Pulmonary artery endothelial cell (primary cell): ENCODE data around the gene CPPED1. TPM values are rescaled to one million over a fixed set of nuclear protein-coding genes. Genes with fewer than 3 reads are reported as not detected.
"Not testable (repeated sequence)": the region's sequence is repeated elsewhere in the genome, so short reads cannot be mapped to it uniquely, and the experiment has no call there.

ENCODE experiments used
- DNase-seq: peaks from one replicate; pipeline ENCODE4 v3.0.0-alpha.2; 2011; ENCODE audit warnings: low read depth, low spot score
- total RNA-seq: library from RNA; depleted of rRNA; stranded (reverse); fragments of >200 nt; gene quantifications from 2 replicates; pipeline ENCODE4 v1.2.3, GENCODE V29; 2014

Gene CPPED1
- total RNA-seq, 1 donor from 2014 or later, result 31.4 TPM

- no peak for DNase-seq
Observed at GRCh38 chr16:12802048-12802447, 1.6 kb downstream of the CPPED1 start.

DNA sequence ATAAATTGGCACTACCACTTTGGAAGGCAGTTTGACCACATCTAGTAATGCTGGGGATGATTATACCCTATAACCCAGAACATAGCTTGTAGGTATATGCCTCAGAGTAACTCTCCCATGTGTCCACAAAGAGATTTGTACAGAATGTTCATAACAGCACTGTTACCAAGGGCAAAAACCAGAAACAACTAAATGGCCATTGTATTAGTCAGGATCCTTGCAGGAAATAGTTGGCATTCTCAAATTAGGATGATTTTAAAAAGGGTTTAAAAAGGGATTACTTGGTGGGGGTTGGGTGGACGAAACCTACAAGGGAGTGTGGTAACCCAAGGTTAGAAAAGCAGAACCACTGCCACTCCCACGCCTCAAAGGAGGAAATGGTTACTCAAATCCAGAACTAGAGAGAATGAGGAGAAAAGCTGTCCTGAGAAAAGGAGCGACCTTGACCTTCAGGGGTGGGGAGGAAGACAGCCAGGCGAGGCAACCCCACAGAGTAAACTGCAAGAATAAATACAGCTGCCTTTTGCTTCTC lies 2.1 kb downstream of the CPPED1 start:
- DNase-seq, result peak; percentile 89

- no peak for DNase-seq
Observed at GRCh38 chr16:12800817-12801216, 2.9 kb downstream of the CPPED1 start.

- not testable (repeated sequence) for DNase-seq
Observed at GRCh38 chr16:12799996-12800395, 3.7 kb downstream of the CPPED1 start.

DNA sequence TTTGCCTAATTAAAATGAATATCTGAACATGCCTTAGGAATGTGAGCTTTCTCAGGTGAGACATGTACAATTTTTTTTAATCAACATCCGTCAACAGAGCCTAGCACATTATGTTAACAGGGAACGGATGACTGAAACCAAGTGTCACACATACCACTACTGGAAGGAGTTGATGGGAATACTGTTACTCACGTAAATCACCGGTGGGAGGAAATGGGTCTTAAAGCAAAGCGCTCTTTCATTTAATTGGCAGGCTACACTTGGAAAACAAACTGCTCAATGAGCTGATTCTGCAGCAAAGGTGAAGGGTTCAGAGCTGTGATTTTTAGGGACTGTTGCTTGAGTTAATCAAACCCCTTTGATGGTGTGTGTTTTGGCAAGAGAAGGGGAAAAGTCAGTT lies 4.8 kb downstream of the CPPED1 start:
- no peak for DNase-seq

- DNase-seq, result no peak
Observed at GRCh38 chr16:12798171-12798570, 5.5 kb downstream of the CPPED1 start.

- no peak for DNase-seq
Observed at GRCh38 chr16:12796498-12796897, 7.2 kb downstream of the CPPED1 start.

DNA sequence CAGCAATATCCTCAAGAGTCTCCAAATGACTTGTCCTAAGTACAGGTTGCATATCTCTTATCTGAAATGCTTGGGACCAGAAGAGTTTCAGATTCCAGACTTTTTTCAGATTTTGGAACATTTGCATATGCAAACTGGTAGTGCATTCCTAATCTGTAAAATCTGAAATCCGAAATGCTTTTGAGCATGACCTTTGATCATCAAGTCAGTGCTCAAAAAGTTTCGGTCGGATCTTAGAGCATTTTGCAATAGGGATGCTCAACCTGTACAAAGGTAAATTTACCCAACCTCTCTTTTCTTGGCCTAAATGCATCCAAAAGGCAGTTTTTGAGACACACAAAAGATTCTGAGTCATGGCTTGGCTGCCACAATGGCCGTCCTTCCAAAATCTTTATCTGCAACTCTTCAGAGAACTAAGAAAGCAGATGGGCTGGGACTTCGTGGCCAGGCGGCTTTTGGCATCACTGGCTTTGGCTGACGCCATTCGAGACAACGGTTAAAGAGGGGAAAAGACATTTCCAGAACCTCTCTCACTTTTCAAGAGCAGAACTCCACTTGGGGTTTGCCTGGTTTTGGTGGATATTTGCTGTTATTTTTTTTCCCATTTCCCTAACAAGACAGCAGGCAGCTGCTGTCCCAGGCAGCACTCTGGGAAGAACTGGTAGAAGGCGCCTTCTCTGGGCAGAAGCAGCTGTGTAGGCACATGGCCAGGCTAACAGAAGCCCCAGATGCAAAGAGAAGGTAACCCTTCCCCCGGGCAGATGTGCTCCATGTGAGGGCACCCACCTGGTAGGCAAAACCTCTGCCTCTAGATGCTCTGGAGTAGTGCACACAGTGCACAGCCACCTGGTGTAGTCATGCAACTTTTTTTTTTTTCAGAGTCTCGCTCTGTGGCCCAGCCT lies 8.9 kb downstream of the CPPED1 start:
- no peak for DNase-seq

- no peak for DNase-seq
Observed at GRCh38 chr16:12793865-12794240, 9.8 kb downstream of the CPPED1 start.

GRCh38 chr16:12793120-12793864 lies 10.4 kb downstream of the CPPED1 start:
- no peak for DNase-seq

GRCh38 chr16:12792528-12792927 lies 11.2 kb downstream of the CPPED1 start:
- DNase-seq, result not testable (repeated sequence)

DNA sequence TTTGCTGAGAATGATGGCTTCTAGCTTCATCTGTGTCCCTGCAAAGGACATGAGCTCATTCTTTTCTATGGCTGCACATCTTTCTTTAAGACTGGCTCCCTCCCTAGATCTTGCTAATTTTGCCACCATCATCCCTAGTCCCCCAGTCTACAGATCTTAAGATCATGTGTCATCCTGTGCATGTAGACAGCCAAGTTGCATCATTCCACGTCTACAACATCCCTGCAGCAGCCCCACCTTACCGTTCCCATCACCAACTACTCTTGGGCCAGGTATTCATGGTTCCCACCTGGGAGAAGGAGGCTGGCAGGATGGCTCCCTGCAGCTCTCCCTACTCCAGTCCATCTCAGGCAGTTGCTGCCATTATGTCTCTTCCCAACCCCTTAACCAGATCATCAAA lies 12.3 kb downstream of the CPPED1 start:
- DNase-seq, result no peak

GRCh38 chr16:12788758-12789157 lies 14.9 kb downstream of the CPPED1 start:
- no peak for DNase-seq

DNA sequence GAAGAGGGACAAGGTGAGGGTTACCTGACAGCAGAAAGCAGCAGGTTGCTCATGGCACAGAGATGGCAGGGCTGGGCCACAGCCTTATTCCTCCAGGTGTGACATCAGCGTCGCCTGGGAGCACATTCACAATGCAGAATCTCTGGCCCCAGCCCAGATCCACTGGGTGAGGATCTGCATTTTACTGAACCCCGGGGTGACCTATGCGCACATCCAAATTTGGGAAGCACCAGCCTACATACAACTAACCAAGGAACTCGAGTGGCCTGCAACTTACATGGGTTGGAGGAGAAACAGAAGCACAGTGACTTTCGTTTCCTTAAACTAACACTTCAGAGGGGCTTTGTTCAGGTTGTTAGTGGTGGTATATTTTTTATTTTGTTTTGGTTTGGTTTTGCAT lies 17.6 kb downstream of the CPPED1 start:
- no peak for DNase-seq

- no peak for DNase-seq
Observed at GRCh38 chr16:12784076-12784475, 19.6 kb downstream of the CPPED1 start.

DNA sequence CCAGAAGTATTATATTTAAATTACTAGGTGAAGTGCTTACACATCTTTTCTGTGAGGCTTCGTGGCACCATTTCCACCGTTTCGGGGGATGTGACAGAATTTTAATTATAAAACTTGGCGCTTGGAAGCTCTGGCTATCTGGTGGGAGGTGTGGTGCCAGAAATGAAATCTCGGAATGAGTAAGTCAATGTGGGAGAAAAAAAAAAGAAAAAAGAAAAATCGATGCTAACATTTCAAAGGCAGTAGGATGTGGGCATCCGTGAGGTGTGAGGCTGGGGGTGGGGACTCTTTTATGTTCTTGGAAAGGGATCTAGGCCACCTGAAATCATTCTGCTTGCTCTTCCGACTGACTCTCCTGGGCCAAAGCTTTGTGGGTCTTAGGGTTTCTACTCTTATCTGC lies 21.9 kb downstream of the CPPED1 start:
- DNase-seq, result no peak

DNA sequence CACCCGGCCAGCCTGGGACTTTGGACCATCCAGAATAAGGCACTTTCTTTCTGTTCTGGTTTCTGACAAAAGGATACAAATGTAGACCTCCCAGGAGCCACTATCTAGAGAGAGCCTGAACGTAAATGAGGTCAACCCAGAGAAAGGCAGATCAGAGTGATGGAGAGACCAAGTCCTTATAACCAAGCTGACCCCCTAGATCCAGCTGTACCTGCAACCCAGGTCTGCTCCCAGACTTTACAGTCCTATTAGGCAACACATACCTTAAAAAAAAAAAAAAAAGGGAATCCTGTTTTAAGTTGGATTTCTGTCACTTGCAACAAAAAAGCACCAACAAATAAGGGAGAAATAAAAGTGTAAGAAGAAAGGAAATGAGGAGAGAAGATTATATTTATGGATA lies 23.2 kb downstream of the CPPED1 start:
- no peak for DNase-seq

GRCh38 chr16:12778726-12779125 lies 25.0 kb downstream of the CPPED1 start:
- no peak for DNase-seq

DNA sequence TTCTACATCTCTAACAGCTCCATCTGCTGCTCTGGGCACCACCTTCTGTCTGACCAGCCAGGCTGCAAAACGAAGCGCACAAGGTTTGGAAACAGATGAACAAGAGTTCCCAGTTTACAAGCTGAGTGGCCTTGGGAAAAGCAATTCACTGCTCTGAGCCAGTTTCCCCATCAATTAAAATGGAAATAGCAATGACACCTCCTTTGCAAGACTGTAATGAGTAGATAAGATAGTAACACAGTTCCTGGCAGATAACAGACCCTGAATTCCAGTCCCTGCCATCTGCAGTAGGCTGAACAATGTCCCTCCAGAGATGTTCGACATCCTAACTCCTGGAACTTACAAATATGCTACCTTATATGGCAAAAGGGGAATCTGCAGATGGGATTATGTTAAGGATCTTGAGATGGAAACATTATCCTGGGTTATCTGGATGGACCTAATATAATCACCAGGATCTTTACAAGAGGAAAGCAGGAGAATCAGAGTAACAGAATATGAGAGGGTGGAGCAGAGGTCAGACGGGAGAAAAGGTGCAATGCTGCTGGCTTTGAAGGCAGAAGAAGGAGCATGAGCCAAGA lies 27.9 kb downstream of the CPPED1 start:
- no peak for DNase-seq

DNA sequence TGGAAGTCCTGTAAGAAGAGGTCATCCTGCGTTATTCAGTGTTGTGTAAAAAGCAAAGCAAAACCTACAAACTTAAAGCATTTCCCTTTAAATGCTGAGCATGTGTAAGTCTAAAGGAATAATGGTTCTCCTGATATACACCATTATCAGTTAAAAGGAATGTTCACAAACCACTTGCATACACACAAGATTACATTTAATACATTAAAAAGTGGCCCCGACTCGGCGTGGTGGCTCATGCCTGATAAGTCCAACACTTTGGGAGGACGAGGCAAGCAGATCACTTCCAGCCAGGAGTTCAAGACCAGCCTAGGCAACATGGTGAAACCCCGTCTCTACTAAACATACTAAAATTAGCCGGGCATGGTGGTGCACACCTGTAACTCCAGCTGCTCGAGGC lies 30.5 kb downstream of the CPPED1 start:
- no peak for DNase-seq

- no peak for DNase-seq
Observed at GRCh38 chr16:12771341-12771798, 32.3 kb downstream of the CPPED1 start.

- no peak for DNase-seq
Observed at GRCh38 chr16:12769525-12769924, 34.2 kb downstream of the CPPED1 start.
